ENCODE measurements around the gene ZNF236. TPM values are rescaled to one million over a fixed set of nuclear protein-coding genes. Genes with fewer than 3 reads are reported as not detected.
"Not testable (repeated sequence)": the region's sequence is repeated elsewhere in the genome, so short reads cannot be mapped to it uniquely, and the experiment has no call there.

ZNF236 gene
- total RNA-seq, 1 donor from 2014 or later: 20.4 TPM

DNA sequence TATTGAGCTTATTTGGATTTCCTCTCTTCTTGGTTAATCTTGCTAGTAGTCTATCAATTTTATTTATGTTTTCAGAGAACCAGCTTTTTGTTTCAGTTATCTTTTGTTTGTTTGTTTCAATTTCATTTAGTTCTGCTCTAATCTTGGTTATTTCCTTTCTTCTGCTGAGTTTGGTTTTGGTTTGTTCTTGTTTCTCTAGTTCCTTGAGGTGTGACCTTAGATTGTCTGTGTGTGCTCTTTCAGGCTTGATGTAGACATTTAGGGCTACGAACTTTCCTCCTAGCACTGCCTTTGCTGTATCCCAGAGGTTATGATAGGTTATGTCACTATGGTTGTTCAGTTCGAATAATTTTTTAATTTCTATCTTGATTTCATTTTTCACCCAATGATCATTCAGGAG lies 141.6 kb downstream of the ZNF236 start:
- no peak overlapping the region for H3K4me3 Mint-ChIP-seq (ENCODE audit: unreplicated experiment)

GRCh38 chr18:76965555-76966151 lies 143.3 kb downstream of the ZNF236 start:
- DNase-seq (ENCODE audit: extremely low spot score, unreplicated experiment); H3K4me3 Mint-ChIP-seq (ENCODE audit: unreplicated experiment); H3K27ac Mint-ChIP-seq (ENCODE audit: unreplicated experiment); H3K27me3 Mint-ChIP-seq (ENCODE audit: unreplicated experiment); H3K4me1 Mint-ChIP-seq (ENCODE audit: unreplicated experiment): not testable (repeated sequence)
- Mint-ChIP-seq H3K9me3 (ENCODE audit: unreplicated experiment) (peaks cover 10% of the 10 kb centered on the region), H3K36me3 (ENCODE audit: unreplicated experiment) (peaks cover 30% of the 10 kb centered on the region)

More for the DNA sequence above, 141.6 kb downstream of the ZNF236 start:
- H3K9me3 Mint-ChIP-seq (ENCODE audit: unreplicated experiment): peaks cover 10% of the 10 kb centered on the region
- TF ChIP-seq CTCF (IDR thresholded peaks at IDR 0.05): no peak
- H3K4me1 Mint-ChIP-seq (ENCODE audit: unreplicated experiment): peaks cover 3% of the 10 kb centered on the region
- no peak overlapping the region for H3K27ac Mint-ChIP-seq (ENCODE audit: unreplicated experiment)
- no peak for DNase-seq (ENCODE audit: extremely low spot score, unreplicated experiment)
- peaks cover 45% of the 10 kb centered on the region for H3K36me3 Mint-ChIP-seq (ENCODE audit: unreplicated experiment)
- no peaks in the 10 kb centered on the region for H3K27me3 Mint-ChIP-seq (ENCODE audit: unreplicated experiment)

DNA sequence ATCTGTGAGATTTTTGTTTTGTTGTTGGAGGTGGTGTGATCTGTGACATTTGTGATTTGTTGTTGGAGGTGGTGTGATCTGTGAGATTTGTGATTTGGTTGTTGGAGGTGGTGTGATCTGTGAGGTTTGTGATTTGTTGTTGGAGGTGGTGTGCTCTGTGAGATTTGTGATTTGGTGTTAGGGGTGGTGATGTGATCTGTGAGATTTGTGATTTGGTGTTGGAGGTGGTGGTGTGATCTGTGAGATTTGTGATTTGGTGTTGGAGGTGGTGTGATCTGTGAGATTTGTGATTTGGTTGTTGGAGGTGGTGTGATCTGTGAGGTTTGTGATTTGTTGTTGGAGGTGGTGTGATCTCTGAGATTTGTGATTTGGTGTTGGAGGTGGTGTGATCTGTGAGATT lies 144.9 kb downstream of the ZNF236 start:
- H3K4me3 Mint-ChIP-seq (ENCODE audit: unreplicated experiment); H3K9me3 Mint-ChIP-seq (ENCODE audit: unreplicated experiment); H3K27me3 Mint-ChIP-seq (ENCODE audit: unreplicated experiment); DNase-seq (ENCODE audit: extremely low spot score, unreplicated experiment); H3K27ac Mint-ChIP-seq (ENCODE audit: unreplicated experiment); H3K4me1 Mint-ChIP-seq (ENCODE audit: unreplicated experiment): not testable (repeated sequence)
- peaks cover 18% of the 10 kb centered on the region for H3K36me3 Mint-ChIP-seq (ENCODE audit: unreplicated experiment)

- no peaks in the 10 kb centered on the region for H3K9me3 Mint-ChIP-seq (ENCODE audit: unreplicated experiment)
- H3K4me1 Mint-ChIP-seq (ENCODE audit: unreplicated experiment): no peaks in the 10 kb centered on the region
- no peak overlapping the region for H3K27ac Mint-ChIP-seq (ENCODE audit: unreplicated experiment)
- H3K27me3 Mint-ChIP-seq (ENCODE audit: unreplicated experiment): no peaks in the 10 kb centered on the region
- TF ChIP-seq CTCF (IDR thresholded peaks at IDR 0.05): no peak
- no peak for DNase-seq (ENCODE audit: extremely low spot score, unreplicated experiment)
- peaks cover 12% of the 10 kb centered on the region for H3K36me3 Mint-ChIP-seq (ENCODE audit: unreplicated experiment)
- no peak overlapping the region for H3K4me3 Mint-ChIP-seq (ENCODE audit: unreplicated experiment)
Measured at GRCh38 chr18:76967721-76968472, 145.5 kb downstream of the ZNF236 start.

- Mint-ChIP-seq H3K36me3 (ENCODE audit: unreplicated experiment) (peaks cover 8% of the 10 kb centered on the region), H3K4me1 (ENCODE audit: unreplicated experiment) (no peaks in the 10 kb centered on the region), H3K4me3 (ENCODE audit: unreplicated experiment) (no peak overlapping the region), H3K27me3 (ENCODE audit: unreplicated experiment) (no peaks in the 10 kb centered on the region), H3K27ac (ENCODE audit: unreplicated experiment) (no peak overlapping the region), H3K9me3 (ENCODE audit: unreplicated experiment) (no peaks in the 10 kb centered on the region)
- DNase-seq (ENCODE audit: extremely low spot score, unreplicated experiment): no peak
- TF ChIP-seq CTCF (IDR thresholded peaks at IDR 0.05): no peak
Measured at GRCh38 chr18:76970770-76971559, 148.6 kb downstream of the ZNF236 start.

DNA sequence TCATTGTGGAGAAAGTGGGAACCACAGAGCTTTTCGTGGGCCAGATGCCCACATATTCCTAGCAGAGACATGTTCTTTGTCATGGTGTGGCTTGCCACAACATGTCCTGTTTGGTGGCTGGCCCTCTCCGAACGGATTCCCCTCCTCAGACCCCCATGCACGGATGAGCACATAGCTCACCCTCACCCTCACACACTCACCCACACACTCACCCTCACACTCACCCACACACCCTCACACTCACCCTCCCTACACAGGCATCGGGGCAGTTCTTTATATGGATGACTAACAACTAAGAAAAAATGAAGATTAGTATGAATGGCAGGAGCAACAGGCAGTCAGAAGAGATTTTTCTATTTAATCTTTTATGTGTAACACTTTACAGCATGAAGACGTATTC lies 149.9 kb downstream of the ZNF236 start:
- peaks cover 8% of the 10 kb centered on the region for H3K36me3 Mint-ChIP-seq (ENCODE audit: unreplicated experiment)
- H3K9me3 Mint-ChIP-seq (ENCODE audit: unreplicated experiment): no peaks in the 10 kb centered on the region
- H3K4me3 Mint-ChIP-seq (ENCODE audit: unreplicated experiment): no peak overlapping the region
- no peaks in the 10 kb centered on the region for H3K4me1 Mint-ChIP-seq (ENCODE audit: unreplicated experiment)
- no peak overlapping the region for H3K27ac Mint-ChIP-seq (ENCODE audit: unreplicated experiment)
- no peak for DNase-seq (ENCODE audit: extremely low spot score, unreplicated experiment)
- H3K27me3 Mint-ChIP-seq (ENCODE audit: unreplicated experiment): no peaks in the 10 kb centered on the region
- no peak for TF ChIP-seq CTCF (IDR thresholded peaks at IDR 0.05)
